Left renal pelvis (tissue), 4 donors: ENCODE data around the gene TOX2. TPM values are rescaled to one million over a fixed set of nuclear protein-coding genes. Genes with fewer than 3 reads are reported as not detected.

ENCODE experiments used
- DNase-seq, 4 donors: peaks; one replicate each; pipeline ENCODE4 v3.0.0-alpha.2; 2013; ENCODE audit warnings: low read depth in 4 of 4, low spot score in 3 of 4
- polyA plus RNA-seq, 4 donors: library from polyadenylated mRNA; unstranded; fragments of 120-200 nt; gene quantifications; one replicate each; pipeline ENCODE4 v1.2.1, GENCODE V29; 2013; ENCODE audit not compliant: insufficient read length in 4 of 4

TOX2 gene
- polyA plus RNA-seq, 4 donors = 1.2 to 5.3 (median 4.2) TPM

- no peak for DNase-seq
These were observed 156.4 kb downstream of the TOX2 start for GRCh38 chr20:44071057-44071456.

DNA sequence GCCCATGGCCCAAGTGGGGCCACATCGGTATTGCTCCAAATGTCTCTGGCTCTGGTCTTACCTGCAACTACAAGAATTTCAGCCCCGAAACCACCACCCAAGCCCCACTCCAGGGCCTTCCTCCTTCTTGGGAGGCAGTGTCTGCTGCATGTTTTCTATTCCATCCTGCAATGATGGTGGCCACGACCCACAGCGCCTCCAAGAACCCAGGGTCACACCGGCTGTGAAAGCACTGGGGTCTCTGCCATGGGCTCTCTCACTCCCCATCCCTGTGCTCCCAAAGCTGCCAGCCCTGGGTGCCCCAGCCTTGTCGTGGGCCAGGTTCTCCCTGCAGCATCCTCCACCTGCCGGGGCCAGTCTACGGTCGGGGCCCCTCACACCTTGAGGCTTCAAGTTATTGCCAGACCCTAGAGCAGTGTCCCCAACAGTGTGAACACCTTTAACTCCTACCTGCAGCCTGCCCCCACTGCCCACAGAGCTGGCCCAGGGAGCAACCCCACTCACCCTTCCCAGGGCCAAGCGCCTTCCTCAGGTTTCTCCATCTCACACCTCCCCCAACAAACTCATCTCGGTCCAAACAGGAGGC, 157.0 kb downstream of the TOX2 start:
- no peak for DNase-seq

DNA sequence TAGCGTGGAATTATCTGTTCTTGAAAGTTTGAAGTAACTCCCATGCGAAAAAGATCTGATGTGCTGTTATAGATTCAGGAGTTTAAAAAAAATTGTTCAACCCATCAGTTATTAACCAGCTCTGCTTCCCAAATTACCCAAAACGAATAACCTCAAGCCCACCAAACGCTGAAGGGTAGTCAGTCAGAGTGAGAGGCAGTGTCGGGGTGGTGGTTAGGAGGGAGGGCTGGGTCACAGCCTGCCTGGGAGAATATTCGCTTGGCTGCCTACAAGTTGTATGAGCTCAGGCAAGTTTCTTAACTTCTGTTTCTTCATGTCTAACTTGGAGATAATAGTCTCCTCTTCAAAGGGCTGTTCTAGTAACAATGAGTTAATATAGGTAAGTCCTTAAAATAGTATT, 157.7 kb downstream of the TOX2 start:
- no peak for DNase-seq

DNA sequence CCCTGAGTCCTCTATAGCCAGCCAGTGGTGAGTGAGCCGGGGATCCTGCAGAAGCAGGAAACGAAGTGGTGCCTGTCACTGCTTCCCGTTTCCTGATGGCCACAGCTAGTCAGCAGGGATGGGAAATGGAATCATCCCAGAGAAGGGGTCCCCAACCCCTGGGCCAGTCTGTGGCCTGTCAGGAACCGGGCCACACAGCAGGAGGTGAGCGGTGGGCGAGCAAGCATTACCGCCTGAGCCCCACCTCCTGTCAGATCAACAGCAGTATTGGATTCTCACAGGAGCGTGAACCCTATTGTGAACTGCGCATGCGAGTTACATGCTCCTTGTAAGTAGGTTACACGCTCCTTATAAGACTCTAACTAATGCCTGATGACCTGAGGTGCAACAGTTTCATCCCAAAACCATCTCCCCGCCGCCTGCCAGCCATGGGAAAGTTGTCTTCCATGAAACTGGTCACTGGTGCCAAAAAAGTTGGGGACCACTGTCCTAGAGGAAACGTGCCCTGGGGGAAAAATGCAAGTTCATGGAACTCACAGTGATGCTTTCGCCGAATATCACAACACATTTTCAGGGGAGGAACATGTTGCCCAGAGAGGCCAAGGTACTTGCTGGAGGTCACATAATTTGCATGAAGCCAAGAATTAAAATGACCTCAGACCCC, 158.5 kb downstream of the TOX2 start:
- DNase-seq = no peak

DNA sequence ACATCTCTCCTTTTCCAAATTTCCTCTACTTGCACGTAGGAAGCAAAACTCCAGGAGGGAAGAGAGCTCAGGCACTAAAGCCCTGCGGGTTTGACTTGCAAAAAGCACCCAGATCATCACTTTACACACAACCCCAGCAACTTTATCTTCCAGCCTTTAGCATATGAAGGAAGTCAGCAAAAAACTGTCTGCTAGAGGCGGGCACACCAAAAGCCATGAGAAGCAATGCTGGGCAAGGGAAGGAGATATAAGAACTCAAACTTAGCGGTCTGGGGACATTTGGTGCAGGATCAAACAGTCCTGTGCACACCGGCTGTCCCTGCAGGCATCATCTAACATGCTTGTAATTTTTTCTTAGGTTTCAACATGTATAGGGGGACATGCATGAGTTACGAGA, 159.0 kb downstream of the TOX2 start:
- no peak for DNase-seq

DNA sequence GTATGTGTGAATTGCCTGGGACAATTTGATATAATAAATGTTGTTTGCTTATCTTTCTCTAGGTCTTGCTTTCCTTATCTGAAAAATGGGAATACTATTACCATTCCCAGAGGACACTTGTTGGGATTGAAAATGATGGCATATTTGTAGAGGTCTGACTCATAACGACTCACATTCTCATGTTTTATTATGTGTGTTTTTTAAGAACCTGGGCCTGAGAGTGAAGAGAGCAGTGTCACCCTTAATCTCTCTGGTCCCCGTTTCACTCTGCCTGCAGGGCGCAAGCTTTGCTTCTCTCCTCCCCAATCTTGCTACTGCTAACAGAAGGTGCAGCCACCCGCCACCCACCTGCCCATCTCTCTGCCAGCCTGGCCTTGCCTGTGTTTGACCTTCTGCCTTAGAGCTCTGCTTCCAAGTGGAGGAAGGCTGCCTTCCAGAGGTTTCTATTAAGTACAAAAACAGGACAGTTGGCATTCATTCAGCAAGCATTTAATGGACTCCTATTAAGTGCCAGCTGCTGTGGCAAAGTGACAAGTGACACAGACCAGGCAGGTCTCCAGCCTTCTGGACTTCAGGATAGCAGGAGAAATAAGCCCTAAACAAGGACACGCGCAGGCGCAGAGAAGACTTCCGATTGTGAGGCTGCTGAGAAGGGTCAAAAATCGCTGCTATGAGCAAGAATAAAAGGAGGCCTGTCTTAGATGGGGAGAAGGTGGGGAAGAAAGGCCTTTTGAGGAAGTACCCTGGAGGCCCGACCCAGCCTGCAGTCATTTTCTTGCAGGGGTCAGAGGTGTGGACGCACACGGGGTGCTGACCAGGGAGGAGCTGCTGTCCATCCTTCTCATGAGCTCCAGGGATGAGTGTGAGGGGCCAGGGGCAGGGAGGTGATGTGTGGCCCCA, 159.8 kb downstream of the TOX2 start:
- DNase-seq = no peak

- no peak for DNase-seq
These were observed 160.7 kb downstream of the TOX2 start for GRCh38 chr20:44075191-44075949.

DNA sequence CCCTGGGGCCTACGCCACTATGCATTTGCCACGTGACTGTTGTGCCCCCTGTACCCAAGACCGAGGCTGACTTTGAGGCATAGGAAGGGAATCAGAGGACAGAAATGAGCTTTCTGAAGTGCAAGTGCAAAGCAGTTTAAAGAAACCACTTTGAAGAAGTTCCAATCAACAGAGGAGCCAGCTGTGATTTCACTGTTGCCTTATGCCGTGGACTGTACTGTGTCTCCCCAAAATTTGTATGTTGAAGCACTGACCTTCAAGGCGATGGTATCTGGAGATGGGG, 161.2 kb downstream of the TOX2 start:
- DNase-seq = no peak

DNA sequence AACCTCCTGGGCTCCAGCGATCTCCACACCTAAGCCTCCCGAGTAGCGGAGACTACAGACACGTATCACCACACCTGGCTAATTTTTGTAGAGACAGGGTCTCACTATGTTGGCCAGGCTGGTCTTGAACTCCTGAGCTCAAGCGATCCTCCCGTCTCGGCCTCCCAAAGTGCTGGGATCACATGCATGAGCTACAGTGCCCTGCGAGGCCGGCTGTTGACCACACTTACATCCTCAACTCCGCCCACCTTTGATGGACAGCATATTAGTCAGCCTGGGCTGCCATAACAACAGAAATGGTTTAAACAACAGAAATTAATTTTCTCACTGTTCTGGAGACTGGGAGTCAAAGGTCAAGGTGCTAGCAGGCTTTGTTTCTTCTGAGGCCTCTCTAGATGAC, 164.6 kb downstream of the TOX2 start:
- DNase-seq = no peak

DNA sequence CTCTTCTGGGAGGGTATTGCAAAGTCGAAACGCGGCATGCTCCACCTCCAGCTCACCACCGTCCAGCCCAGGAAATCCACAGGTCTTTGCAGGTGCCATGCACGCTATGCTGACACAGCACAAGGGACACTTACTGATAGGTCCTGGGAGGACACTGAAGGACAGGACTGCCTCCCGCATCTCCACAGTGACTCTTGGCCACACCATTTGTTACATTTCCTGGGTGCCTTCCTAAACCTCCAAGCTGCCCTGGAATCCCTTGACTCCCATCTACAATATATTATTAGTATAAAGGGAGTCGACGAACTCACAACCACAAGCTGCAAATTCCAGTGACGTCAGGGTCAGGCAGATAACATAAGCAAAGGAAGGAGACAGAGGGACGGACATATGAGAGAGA, 165.4 kb downstream of the TOX2 start:
- DNase-seq = no peak

- DNase-seq = peak; percentile 37 to 50 (median 46)
These were observed 166.1 kb downstream of the TOX2 start for GRCh38 chr20:44080646-44081267.

DNA sequence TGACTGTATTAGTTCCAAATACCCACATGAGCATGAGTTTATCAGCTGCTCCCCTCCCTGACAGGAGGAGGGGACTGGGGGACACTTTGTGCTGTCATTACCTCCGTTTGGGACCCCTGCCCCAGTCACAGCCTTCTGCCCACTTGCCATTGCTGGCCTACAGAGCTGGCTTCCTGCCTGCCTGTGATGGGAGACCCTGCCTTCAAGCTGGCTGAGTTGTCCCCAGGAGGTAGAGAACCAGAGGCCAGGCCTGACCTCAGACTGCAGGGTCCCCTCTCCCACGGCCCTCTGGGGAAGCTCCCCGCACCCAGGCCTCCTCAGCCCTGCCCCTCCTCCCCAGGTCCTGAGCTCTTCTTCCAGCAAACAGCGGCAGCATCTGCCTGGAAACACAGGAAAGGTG, 166.8 kb downstream of the TOX2 start:
- no peak for DNase-seq

DNA sequence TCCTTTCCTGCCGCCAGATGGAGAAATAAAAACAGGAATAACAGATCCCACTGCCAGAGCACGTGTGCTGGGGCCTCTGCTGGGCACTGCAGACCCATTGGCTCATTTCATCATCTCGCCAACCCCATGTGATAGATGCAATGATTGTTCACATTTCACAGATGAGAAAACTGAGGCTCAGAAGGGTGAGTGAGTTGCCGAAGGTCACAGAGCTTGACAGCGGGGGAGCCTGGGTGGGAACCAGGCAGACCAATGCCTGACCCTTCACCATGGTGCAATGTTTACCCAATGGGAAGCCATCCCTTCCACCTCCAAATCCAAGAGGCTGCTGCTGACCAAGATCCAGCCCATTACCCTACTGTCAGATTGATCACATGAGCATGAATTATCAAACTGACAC, 167.2 kb downstream of the TOX2 start:
- DNase-seq = no peak

DNA sequence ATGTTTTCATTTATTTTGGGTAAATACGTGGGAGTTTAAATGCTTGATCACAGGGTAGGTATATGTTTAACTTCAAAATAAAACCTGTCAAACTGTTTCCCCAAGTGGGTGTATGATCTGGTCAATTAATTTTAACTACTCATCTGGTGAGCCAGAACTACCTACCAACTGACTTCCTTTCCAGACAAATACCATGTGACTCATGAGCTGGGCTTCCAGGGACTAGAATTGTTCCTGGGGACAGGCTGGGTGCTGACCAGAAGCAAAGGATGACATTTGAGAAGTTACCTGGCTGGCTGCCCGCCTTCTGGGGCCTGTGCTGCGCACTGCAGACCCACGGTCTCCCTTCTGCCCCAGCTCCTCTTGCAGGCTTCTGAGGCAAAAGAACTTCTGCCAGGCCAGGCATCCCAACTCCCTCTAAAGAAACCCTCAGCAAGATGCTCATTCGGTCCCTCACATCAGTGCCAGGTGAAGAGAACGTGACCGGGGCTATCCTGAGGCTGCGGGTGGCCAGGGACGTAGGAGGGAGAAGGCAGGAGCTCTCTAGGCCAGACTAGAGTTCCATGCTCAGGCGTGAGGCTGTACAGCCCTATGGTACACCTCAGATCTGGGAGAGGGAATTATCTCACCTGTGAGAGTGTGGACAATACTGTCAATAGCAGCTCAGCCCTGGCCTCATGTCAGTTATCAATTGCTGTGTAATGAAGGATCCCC, 168.7 kb downstream of the TOX2 start:
- DNase-seq = peak in 1 of 4 donors; percentile 30

DNA sequence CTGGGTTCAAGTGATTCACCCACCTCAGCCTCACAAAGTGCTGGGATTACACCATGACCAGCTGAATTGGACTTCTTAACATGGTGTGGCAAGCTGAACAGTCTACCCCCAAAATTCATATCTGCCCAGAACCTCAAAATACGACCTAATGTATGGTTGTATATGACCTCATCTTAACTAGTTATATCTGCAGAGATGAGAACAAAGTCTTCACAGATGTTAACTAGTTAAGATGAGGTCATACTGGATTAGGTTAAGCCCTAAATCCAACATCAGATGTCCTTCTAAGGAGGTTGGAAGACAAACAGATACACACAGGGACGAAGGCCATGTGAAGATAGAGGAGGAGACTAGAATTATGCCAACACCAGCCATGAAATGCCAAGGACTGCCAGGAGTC, 169.8 kb downstream of the TOX2 start:
- no peak for DNase-seq

- DNase-seq = no peak
These were observed 170.2 kb downstream of the TOX2 start for GRCh38 chr20:44084891-44085290.

GRCh38 chr20:44085616-44086434, 171.2 kb downstream of the TOX2 start:
- DNase-seq = no peak

DNA sequence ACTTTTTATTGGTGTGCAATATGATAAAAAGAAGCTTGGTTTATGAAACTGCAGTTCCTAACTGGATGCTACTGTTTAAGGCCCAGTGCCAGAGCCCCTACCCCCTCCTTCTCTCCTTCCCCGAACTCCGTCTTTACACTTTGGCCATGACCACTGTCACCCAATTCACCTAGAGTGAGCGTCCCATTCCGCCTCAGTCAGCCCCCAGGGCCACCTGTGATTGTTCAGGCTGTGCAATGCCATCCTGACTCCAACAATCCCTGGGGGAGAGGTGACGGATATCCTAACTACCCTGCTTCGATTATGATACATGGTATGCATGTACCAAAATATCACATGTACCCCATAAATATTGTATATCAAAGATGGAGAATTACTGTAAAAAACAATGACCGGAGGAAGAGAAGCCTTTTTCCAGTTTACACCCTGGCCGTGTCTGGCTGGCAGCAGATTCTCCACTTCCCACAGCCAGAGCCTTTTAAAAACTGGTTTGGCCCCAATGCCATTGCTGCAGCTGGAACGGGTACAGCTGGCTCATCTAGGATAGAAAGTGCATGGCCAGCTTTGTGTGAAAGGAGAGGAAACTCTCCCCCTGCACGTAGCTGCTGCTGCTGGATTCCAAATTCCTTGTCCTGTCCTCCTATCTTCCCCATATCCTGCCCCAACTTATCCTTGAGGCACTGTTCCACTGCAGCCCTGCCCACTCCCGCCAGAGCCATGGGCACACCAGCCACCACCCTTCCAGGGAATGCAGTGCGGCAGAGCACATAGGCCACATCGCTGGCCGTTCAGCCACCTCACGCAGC, 172.6 kb downstream of the TOX2 start:
- no peak for DNase-seq

GRCh38 chr20:44087857-44088120, 173.1 kb downstream of the TOX2 start:
- no peak for DNase-seq
